Measurements from ENCODE around the gene SFTA2.

DNA sequence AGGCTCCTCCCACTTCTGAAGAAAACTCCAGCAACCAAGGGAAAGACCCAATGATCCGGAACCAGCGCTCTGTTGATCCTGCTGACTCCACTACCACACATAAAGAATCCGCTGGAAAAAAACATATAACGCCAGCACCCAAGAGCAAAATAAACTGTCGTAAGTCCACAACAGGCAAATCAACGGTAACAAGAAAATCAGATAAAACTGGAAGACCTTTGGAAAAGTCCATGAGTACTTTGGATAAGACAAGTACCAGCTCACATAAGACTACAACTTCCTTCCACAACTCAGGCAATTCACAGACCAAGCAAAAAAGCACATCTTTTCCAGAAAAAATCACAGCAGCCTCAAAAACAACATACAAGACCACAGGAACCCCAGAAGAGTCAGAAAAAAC lies 16.8 kb upstream of the SFTA2 start:
- TF ChIP-seq RAD21 (IDR thresholded peaks at IDR 0.05; ENCODE audit: low read length) (no peak), SMC3 (IDR thresholded peaks at IDR 0.05; ENCODE audit: low read depth, low read length) (no peak), CHD2 (IDR thresholded peaks at IDR 0.05; ENCODE audit: low read length, partially characterized antibody) (no peak), FOXM1 (IDR thresholded peaks at IDR 0.05; ENCODE audit: low read depth) (no peak), EZH2phosphoT487 (IDR thresholded peaks at IDR 0.05; ENCODE audit: borderline replicate concordance, low read depth) (no peak)
- TF ChIP-seq, protein P1, sequence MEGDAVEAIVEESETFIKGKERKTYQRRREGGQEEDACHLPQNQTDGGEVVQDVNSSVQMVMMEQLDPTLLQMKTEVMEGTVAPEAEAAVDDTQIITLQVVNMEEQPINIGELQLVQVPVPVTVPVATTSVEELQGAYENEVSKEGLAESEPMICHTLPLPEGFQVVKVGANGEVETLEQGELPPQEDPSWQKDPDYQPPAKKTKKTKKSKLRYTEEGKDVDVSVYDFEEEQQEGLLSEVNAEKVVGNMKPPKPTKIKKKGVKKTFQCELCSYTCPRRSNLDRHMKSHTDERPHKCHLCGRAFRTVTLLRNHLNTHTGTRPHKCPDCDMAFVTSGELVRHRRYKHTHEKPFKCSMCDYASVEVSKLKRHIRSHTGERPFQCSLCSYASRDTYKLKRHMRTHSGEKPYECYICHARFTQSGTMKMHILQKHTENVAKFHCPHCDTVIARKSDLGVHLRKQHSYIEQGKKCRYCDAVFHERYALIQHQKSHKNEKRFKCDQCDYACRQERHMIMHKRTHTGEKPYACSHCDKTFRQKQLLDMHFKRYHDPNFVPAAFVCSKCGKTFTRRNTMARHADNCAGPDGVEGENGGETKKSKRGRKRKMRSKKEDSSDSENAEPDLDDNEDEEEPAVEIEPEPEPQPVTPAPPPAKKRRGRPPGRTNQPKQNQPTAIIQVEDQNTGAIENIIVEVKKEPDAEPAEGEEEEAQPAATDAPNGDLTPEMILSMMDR (IDR thresholded peaks at IDR 0.05) = no peak
- TF ChIP-seq, protein P2, sequence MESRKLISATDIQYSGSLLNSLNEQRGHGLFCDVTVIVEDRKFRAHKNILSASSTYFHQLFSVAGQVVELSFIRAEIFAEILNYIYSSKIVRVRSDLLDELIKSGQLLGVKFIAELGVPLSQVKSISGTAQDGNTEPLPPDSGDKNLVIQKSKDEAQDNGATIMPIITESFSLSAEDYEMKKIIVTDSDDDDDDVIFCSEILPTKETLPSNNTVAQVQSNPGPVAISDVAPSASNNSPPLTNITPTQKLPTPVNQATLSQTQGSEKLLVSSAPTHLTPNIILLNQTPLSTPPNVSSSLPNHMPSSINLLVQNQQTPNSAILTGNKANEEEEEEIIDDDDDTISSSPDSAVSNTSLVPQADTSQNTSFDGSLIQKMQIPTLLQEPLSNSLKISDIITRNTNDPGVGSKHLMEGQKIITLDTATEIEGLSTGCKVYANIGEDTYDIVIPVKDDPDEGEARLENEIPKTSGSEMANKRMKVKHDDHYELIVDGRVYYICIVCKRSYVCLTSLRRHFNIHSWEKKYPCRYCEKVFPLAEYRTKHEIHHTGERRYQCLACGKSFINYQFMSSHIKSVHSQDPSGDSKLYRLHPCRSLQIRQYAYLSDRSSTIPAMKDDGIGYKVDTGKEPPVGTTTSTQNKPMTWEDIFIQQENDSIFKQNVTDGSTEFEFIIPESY (IDR thresholded peaks at IDR 0.05; ENCODE audit: borderline replicate concordance, low read depth) = no peak
- TF ChIP-seq, protein P3, sequence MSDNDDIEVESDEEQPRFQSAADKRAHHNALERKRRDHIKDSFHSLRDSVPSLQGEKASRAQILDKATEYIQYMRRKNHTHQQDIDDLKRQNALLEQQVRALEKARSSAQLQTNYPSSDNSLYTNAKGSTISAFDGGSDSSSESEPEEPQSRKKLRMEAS (IDR thresholded peaks at IDR 0.05; ENCODE audit: low read depth) = no peak
